NCI-H2171 treated with DMSO at 0.1 percent for 48 hours (cell line): ENCODE results near the gene GH1.

Source experiments
- DNase-seq: peaks from one replicate; lab custom pipeline; 2025; lab: John Stamatoyannopoulos, UW

Gene GH1

DNA sequence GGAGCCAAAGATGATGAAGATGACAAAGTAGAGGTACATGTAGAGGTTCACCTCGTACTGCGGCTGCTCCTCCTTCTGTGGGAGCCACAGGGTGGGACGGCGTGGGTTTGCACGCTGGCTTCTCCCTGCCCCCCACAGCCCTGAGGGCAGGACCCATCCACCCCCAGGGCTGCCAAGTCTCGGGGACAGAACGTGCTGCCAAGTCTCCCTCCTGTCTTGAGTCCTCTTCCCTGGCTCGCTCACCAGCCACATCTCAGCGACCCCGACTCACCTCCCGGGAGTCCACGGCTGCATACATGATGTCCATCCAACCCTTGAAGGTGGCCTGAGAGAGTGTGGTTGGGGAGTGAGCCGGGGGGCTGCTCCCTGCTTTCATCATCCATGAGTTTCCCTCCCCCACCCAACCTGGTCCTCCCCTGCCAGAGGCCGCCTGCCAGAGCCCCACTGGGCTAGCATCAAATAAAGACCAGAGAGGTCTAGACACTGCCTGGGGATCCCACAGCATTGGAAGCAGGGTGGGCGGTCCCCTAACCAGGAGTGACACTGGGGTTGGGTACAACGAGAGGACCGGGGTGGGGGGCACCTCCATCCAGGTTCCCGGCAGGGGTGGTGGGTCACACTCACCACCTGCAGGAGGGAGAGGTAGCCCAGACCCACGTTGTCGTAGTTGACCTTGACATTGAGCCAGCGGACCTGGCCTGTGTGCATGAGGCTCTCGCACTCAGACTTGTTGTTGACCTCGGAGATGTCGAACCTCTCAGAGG lies 26.3 kb upstream of the GH1 start:
- DNase-seq: no peak

DNA sequence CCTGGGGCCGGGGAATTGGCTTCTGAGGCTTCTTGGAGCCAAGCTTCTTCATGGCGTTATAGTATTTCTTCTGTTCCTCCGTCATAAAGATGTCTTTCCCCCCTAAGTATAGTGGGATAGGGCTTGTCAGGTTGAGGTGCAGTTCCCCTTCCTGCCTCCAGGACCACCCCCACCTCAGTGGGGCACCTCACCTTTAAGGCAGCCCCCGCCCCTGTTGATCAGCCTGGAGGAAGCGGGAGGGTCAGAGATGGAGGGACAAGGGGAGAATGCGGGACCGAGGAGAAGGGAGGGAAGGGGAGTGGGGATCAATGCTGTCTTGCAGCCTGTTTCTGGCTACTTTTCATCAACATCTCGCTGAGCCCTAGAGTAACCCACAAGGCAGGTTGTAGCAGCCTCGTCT lies 25.1 kb upstream of the GH1 start:
- no peak for DNase-seq

DNA sequence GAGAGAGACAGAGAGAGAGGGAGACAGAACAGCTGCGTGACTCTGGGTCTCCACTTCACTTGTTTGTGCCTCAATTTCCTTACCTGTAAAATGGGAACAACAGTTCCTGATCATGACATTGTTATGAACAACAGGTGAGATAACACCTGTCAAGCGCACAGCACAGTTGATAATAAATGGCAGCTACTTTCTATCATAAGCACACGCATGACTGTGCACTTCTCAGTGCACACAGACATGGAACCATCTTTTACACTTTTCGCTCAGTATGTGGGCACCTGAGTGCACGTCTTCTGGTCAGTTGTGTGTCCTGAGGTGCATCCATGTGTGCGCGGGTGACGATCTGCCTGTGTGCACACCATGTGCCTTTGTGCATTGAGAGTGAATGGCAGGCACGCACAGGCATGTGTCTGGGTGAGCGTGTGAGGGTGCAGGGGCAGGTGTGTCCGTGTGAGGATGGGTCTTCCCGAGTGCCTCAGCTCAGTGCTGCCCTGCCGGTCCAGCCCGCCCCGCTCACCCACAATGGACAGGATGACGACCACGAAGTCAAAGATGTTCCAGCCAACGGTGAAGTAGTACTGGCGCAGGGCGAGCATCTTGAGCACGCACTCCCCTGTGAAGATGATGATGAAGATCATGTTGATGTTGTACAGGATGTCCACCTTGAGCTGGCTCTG lies 23.8 kb upstream of the GH1 start:
- no peak for DNase-seq

DNA sequence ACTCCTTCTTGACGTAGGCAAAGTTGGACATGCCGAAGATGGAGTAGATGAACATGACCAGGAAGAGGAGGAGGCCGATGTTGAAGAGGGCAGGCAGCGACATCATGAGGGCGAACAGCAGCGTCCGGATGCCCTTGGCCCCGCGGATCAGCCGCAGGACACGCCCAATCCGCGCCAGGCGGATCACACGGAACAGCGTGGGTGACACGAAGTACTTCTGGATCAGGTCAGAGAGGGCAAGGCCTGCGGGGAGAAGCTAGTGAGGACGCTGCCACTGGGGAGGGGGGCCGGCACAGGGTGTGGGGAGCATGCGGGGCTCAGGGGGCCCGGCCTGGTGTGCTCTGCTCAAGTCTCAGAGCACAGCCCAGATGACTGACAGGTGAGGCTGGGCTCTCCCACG lies 23.1 kb upstream of the GH1 start:
- DNase-seq: no peak

DNA sequence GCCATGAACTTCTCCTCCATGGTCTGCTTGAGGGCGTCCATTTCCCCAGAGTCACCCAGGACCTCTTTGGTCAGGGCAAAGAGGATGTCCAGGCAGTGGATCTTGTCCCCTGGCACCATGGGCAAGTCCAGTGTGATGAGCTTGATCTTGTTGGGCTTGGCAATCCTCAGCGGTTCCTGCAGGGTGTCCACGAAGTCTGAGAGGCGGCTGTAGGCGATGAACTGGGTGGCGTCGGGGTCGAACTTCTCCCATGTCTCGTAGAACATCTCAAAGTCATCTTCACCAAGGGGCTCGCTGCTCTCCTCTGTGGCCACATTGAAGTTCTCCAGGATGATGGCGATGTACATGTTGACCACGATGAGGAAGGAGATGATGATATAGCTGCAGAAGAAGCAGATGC lies 22.5 kb upstream of the GH1 start:
- no peak for DNase-seq

DNA sequence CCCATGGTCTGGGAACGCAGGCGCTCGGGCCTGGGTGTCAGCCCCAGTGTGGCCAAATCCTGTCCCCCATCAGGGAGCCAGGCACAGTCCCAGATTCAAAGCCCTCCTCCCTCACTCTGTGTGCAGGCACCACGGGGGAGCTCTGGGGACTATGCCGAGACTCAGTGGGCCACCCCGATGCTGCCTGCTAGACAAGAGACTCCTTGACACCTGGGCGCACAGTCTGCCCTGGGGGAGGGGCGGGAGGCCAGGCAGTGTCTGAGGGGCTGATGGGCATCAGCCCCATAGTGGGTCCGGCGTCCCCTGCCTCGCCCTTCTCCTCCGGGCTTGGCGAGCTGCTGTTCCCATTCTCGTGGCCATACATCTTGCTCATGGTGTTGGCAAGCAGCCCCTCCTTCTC lies 21.9 kb upstream of the GH1 start:
- DNase-seq: no peak

DNA sequence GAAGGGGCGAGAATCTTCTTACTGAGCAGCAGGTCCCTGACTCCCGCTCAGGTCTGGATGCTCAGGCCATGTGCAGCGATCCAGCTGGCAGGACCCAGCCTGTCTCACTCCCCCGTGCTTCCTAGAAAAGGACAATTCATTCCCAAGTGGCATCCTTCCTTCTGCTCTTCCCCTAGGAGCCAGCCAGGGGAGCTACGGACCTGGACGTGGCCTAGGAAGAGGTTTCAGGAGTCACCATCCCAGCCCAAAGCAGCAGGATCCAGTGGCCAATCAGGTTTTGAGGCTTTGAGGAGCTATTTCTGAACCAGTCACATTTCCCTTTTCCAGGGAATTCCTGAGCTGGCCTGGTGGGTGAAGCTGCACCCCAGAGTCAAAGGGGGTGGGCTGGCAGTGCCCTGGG lies 21.2 kb upstream of the GH1 start:
- no peak for DNase-seq

DNA sequence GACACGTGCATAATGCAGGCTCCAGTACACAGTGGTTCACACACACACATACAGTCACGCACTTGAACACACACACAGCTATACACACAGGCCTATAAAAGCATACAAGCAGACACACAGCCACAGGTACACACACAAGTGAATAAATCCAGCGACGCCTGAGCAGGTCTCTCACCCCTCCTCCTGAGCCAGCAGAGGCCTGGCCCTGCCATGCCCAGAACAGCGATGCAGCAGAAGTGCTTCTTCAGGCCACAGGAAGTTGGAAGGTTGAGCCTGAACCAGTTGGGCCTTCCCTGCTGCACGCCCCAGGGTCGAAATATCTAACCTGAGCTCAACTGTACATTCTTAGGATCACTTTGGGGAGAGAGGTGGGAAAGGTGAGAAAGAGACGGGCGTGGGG lies 20.8 kb upstream of the GH1 start:
- no peak for DNase-seq

DNA sequence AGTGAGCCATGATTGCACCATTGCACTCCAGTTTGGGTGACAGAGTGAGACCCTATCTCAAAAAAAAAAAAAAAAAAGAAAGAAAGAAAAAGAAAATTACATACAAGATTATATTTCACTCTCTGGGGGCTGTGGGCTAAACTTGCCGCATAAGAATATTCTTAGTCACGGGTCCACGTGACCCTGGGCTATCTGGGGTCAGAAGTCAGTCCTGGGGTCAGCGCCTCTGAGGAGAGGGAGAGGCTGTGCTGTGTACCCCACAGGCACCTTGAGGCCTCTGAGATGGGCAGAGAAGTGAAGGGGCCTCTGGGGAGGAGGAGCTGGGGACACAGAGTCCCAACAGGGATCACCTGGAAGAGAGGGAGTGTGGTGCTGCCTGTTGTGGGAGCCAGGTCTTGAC lies 19.3 kb upstream of the GH1 start:
- DNase-seq: no peak

DNA sequence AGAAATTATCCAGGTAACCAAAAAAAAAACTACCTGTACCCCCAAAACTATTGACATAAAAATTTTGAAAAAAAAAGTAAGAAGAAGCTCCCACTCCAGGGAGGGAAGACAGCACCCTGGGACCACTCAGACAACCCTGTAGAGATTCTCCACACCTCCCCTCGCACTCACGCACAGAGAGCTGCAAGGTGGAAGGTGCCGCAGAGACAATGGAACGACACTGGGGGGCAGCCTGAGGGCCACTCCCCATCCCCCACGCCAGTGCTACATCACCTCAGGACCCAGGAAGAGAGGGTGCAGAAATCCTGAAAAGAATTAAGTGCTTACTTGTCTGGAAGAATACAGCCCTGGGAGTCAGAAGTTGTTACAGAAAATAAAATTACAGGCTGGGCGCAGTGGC lies 18.7 kb upstream of the GH1 start:
- DNase-seq: no peak

DNA sequence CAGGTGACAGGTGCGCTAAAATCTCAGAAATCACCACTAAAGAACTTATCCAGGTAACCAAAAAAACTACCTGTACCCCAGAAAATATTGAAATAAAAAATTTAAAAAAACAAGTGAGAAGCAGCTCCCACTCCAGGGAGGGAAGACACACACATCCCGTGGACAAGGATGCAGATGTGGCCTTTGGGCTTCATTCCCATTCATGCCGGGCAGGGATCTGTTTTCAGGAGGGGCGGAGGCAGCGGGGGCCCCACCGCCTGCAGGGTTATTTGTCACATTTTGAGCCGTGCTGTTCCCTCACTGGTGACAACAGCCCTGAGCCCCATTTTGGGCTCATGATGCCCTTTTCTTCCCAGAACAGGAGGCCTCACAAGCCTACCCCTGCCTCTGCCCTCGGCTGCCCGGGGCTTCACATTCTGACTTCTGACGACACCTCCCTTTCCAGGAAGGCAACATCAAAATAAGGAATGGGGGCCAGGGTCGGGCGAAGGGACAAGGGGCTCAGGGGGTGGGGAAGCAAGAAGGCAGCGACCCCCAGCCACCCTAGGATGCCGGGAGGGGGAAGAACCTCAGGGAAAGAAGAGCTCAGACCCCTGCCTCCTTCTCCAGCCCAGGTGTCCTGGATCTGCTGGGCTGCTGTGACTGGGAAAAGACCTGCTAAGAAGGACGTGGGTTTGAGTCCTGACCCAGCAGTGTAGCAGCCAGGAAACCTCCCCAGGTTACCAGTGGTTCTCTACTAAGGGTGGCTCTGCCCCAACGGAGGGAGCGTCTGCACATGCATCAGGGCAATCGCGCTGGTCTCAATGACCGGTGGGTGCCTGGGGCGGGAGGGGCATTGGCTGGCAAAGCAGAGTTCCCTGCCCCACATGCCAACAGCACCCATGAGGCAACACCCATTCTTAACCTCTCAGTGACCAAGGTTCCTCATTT lies 15.8 kb upstream of the GH1 start:
- no peak for DNase-seq

DNA sequence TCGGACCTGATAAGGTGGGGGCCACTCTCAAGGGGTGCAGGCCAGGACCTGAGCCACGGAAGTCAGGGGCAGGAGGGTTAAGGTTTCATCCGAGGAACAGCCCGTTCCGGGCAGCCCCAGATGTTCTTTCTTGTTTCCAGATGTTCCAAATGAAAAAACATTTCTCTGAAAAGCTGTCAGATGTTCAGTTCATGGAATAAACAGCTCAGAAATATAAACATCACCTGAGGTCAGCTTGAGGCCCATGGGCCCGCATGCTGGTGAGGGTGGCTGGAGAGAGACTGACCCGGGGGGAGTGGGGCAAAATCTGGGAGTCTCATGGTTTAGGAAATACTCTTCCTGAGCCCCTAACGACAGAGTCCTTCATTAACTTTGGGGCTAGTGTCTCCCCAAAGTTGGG lies 15.0 kb upstream of the GH1 start:
- no peak for DNase-seq

DNA sequence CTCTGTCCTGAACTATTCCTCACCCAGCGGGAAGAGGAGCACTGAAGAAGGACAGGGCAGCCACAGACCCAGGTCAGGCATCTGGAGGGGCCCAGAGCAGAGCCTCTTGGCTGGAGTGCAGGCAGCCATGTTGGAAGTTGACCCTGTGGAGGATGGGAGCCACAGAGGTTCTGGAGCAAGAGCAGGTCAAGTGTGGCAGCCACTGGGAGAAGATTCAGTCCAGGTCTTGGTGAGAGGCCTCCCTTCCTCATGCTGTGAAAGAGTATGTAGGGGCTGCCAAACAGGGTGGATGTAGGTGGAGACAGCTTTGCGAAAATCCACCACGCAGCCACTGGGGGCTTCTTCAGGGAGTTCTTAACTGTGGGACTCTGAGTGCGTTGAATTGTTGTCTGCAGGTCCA lies 14.1 kb upstream of the GH1 start:
- no peak for DNase-seq

DNA sequence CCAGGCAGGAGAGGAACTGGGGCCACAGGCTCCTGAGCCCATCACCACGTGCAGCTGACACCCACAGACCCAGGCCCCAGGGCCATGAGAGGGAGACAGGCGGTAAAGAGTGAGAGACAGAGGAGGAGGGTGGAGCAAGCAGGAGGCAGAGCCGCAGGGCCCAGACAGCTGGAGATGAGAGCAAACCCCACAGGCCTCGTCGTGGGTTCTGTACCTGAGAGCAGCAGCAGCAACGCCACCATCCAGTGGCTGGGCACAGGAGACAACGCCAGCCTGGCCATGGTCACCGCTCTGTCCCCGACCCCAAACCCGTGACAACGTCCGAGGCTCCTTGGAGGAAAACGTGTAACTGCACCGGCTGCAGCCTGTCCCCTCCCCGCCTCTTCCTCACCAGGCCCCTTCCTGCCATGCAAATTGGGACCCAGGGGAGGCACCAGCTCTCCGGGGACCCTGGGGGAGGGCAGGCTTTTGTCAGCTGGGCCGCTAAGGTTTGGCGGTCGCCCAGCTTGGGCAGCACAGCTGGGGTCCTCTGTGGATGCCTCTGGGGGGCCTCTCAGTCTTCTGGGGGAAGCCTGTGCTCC lies 13.4 kb upstream of the GH1 start, which contains the start of gene CD79B:
Gene CD79B, minus strand, starts transcription at position 351 of the 581 bp plus-strand sequence. Its CDS starts 70 bp downstream, at position 281.
- no peak for DNase-seq

DNA sequence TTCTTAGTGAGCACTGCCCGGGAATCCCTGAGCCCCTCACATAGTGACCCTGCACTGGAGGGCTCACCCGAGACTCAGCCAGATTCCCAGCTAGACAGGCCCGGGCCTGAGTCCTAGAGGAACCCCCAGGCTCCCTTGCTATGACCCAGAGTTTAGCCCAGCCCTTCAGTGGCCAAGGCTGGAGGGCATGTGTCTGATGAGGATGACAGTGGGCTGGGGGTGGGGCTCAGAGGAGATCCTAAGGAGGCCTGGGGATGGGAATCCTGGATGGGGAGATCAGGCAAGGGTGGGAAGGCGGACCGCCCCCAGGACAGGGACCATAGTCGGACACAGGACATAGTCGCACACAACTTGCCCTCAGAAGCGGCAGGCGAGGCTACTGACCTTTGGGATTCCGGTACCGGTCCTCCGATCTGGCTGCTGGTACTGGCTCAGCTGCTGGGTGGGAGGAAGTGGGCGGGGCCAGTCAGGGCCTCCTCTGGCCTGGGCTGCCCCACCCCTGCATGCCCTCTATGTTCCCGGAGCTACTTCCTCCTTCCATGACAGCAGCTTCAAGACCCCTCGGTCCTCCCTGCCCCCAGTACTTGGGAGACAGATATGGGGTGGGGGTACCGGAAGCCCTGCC lies 12.4 kb upstream of the GH1 start:
- no peak for DNase-seq

DNA sequence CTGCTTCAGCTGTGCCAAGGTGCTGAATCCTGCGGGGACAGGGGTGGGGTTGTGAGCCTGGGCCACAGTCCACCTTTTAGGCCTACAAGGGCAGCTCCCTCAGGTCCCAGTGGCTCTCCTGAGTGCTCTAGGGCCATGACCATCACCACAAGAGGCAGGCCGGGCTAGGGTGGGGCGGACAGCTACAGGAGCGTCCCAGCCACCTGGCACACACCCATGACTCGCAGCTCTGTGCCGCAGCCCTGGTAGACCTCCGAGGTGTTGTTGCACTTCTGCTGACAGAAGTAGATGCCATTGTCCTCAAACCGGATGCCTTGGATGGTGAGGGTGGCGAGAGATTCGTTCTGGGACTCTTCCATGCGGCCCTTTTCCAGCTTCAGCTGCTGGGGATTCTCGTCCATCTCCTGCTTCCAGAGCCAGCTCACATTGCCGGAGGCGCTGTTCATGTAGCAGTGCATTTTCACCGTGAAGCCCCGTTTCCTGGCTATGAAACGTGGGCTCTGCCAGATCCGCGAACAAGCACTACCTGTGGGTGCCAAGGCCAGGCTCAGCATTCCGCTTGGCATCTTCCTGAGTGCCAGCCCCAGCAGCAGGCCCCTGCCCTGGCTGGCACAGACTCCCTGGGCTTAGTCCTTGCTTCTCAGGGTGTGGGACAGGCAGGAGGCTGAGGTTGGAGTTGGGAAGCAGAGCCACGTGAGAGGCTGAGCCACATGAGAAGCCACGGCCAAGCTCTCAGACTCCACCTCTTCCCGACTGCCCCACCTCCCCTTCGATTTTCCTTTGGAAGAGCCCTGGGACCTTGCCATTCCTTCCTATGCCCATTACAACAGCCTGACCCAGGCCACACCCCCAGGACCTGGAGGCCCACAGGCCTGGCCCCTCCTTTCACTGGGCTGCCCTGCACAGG lies 11.5 kb upstream of the GH1 start:
- DNase-seq: no peak

DNA sequence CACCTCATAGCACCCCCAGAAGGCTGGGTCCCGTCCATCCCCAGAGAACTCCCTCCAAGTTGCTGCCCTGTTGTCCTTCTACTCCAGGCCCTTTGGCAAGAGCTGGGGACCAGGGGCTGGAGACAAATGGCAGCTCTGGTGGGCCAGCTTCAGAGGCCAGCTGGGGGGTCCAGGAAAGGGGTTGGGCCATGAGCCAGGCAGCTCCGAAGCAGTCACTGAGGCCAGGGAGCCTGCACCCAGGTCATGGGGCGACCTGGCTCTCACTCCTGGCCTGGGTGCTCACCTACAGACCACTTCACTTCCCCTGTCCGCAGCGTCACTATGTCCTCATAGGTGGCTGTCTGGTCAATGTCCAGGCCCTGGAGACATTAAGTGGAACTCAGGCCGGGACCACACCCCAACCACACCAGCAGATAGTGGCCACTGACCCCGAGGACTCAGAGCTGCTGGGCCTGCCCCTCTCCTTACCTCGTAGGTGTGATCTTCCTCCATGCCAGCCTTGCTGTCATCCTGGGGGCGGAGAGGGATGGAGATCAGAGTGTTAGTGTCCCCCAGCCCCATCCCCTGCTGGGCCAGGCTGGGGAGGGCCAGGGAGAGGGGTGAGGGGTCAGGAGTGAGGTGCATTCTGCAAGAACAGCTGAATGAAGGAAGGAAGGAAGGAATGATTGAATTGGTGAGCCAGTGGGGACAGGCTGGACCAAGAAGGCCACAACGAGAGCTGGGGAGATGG lies 10.5 kb upstream of the GH1 start:
- DNase-seq: no peak

DNA sequence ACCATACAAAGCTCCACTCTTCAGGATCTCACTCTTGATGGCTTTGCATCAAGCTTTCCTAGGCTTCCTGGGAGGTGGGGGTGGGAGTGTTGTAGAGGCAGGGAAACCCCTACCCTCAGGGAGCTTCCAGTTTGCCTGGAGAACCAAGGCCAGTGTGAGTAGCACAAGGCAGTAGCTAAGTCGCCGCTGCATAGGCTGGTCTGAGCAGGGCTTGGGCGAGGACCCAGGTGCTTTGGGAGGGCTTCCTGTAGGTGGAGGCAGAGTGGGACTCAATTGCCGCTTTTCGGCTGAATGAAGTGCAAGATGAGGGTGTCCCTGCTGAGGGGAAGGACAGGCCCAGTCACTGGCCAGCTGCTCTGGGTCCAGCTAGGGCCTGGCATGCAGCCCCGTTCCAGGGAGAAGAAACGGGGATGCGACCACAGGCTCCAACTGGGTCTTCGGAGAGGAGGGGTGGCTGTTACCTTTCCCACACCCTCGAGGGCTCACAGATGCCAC lies 9.6 kb upstream of the GH1 start:
- DNase-seq: no peak

DNA sequence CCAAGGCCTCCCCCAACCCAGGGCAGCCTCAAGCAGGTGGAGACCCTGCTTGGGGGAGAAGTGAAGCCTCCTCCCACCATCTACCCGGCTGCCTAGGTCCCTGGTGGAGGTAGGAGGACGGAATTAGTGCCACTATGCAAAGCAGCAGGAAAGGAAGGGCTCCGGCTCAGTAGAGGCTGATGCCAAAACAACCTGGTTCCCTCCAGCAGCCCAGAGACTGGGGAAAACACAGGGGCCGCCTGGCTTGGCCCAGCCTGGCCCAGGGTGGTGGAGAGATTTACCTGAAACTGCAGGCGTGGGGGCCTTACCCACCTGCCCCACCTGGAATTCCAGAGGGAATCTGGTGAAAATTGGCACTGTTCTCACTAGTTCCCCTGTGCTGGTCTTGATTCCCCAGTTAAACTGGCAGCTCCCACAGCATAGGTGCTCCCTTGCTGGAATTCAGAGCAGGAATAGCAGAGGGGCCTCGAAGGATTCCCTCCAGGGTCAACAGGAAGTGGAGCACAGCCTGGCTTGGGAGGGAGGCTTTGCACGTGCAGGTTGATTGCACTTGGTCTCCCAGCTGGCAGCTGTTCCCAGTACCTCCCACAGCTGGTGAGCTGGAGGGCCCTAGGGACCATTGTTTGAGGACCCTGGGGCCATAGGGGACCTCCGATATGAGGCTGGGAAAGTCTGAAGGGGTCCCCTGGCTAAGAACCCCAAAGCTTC lies 9.0 kb upstream of the GH1 start:
- no peak for DNase-seq
